Kidney epithelial cell (primary cell): Measurements from ENCODE around the gene HSPA2. TPM values are rescaled to one million over a fixed set of nuclear protein-coding genes. Genes with fewer than 3 reads are reported as not detected.
"Not testable (repeated sequence)": the region's sequence is repeated elsewhere in the genome, so short reads cannot be mapped to it uniquely, and the experiment has no call there.

ENCODE experiments used
- DNase-seq: peaks from one replicate; pipeline ENCODE4 v3.0.0-alpha.2; 2010; ENCODE audit warnings: low read depth
- H3K27me3 ChIP-seq: 2 replicates; pipeline ENCODE4 v1.6.0; 2011; ENCODE audit warnings: low read length; ENCODE audit not compliant: control insufficient read depth, insufficient read depth
- H3K36me3 ChIP-seq: 2 replicates; pipeline ENCODE4 v1.5.1; 2011; ENCODE audit warnings: low read length; ENCODE audit not compliant: control insufficient read depth, insufficient read depth
- H3K4me3 ChIP-seq: 2 replicates; pipeline ENCODE4 v1.5.1; 2011; ENCODE audit warnings: low read depth, mild to moderate bottlenecking, control low read depth, low read length
- CTCF ChIP-seq: IDR thresholded peaks from 2 replicates; pipeline ENCODE4 v1.5.1; 2011; ENCODE audit warnings: mild to moderate bottlenecking, moderate library complexity, low read length, control low read depth, inconsistent platforms; ENCODE audit not compliant: insufficient read depth, poor library complexity, severe bottlenecking
- total RNA-seq: library from RNA; depleted of rRNA; stranded (reverse); fragments of >200 nt; gene quantifications from 2 replicates; pipeline ENCODE4 v1.2.3, GENCODE V29; 2015

HSPA2 gene
- total RNA-seq, 1 donor from 2014 or later = 12.0 TPM

GRCh38 chr14:64509036-64509435 is 31.5 kb upstream of the HSPA2 start:
- TF ChIP-seq CTCF = no peak
- Histone ChIP-seq H3K4me3 (no peak overlapping the region), H3K36me3 (no peaks in the 10 kb centered on the region), H3K27me3 (no peaks in the 10 kb centered on the region)
- DNase-seq = no peak

- no peaks in the 10 kb centered on the region for H3K36me3 ChIP-seq
- H3K4me3 ChIP-seq = no peak overlapping the region
- no peak for DNase-seq
- H3K27me3 ChIP-seq = no peaks in the 10 kb centered on the region
- TF ChIP-seq CTCF = peak; percentile 86
These were observed 29.5 kb upstream of the HSPA2 start for GRCh38 chr14:64510825-64511671.

GRCh38 chr14:64513271-64513670 is 27.3 kb upstream of the HSPA2 start:
- DNase-seq = no peak
- Histone ChIP-seq H3K36me3 (no peaks in the 10 kb centered on the region), H3K4me3 (no peak overlapping the region), H3K27me3 (no peaks in the 10 kb centered on the region)
- TF ChIP-seq CTCF = no peak

GRCh38 chr14:64515053-64515452 is 25.5 kb upstream of the HSPA2 start:
- no peak for DNase-seq
- TF ChIP-seq CTCF = no peak
- no peaks in the 10 kb centered on the region for H3K36me3 ChIP-seq
- no peaks in the 10 kb centered on the region for H3K27me3 ChIP-seq
- H3K4me3 ChIP-seq = no peak overlapping the region

- Histone ChIP-seq H3K36me3 (no peaks in the 10 kb centered on the region), H3K4me3 (no peak overlapping the region), H3K27me3 (no peaks in the 10 kb centered on the region)
- no peak for TF ChIP-seq CTCF
- DNase-seq = no peak
These were observed 23.6 kb upstream of the HSPA2 start for GRCh38 chr14:64516969-64517368.

GRCh38 chr14:64517667-64518066 is 22.9 kb upstream of the HSPA2 start:
- not testable (repeated sequence) for DNase-seq, H3K36me3 ChIP-seq, H3K4me3 ChIP-seq, H3K27me3 ChIP-seq
